ENCODE measurements around the gene CACNA1D.

Gene CACNA1D

GRCh38 chr3:53709256-53709655, 214.8 kb downstream of the CACNA1D start:
- no peak for TF ChIP-seq CTCF (conservative IDR thresholded peaks at IDR 0.05; ENCODE audit: low read depth, low read length)
- H3K4me3 ChIP-seq (ENCODE audit: low read length): no peak overlapping the region

GRCh38 chr3:53709860-53710674, 215.7 kb downstream of the CACNA1D start:
- TF ChIP-seq CTCF (conservative IDR thresholded peaks at IDR 0.05; ENCODE audit: low read depth, low read length): peak; percentile 82
- no peak for DNase-seq (ENCODE audit: low read depth)

More at GRCh38 chr3:53709256-53709655, 214.8 kb downstream of the CACNA1D start:
- DNase-seq (ENCODE audit: low read depth): no peak

GRCh38 chr3:53711387-53711786, 217.0 kb downstream of the CACNA1D start:
- TF ChIP-seq CTCF (conservative IDR thresholded peaks at IDR 0.05; ENCODE audit: low read depth, low read length): no peak
- DNase-seq (ENCODE audit: low read depth): no peak
- no peak overlapping the region for H3K4me3 ChIP-seq (ENCODE audit: low read length)

More at GRCh38 chr3:53709860-53710674, 215.7 kb downstream of the CACNA1D start:
- H3K4me3 ChIP-seq (ENCODE audit: low read length): no peak overlapping the region

- no peak for DNase-seq (ENCODE audit: low read depth)
- TF ChIP-seq CTCF (conservative IDR thresholded peaks at IDR 0.05; ENCODE audit: low read depth, low read length): no peak
- H3K4me3 ChIP-seq (ENCODE audit: low read length): no peak overlapping the region
Observed at GRCh38 chr3:53712817-53713388, 218.5 kb downstream of the CACNA1D start.

GRCh38 chr3:53713626-53714025, 219.2 kb downstream of the CACNA1D start:
- no peak overlapping the region for H3K4me3 ChIP-seq (ENCODE audit: low read length)
- DNase-seq (ENCODE audit: low read depth): no peak
- TF ChIP-seq CTCF (conservative IDR thresholded peaks at IDR 0.05; ENCODE audit: low read depth, low read length): no peak

- no peak for TF ChIP-seq CTCF (conservative IDR thresholded peaks at IDR 0.05; ENCODE audit: low read depth, low read length)
- no peak overlapping the region for H3K4me3 ChIP-seq (ENCODE audit: low read length)
- peak; percentile 40 for DNase-seq (ENCODE audit: low read depth)
Observed at GRCh38 chr3:53715815-53716483, 221.5 kb downstream of the CACNA1D start.
